MCF 10A (cell line): ENCODE results near the gene MACIR. TPM values are rescaled to one million over a fixed set of nuclear protein-coding genes. Genes with fewer than 3 reads are reported as not detected.

Source experiments
- BruUV-seq: library from RNA; stranded (reverse); fragments of 400-500 nt; replicated peaks from 2 replicates; lab custom pipeline; 2021; lab: Mats Ljungman, UMichigan
- CTCF ChIA-PET: fragments of 300-600 bp; sonication (Branson Sonifier 250); formaldehyde crosslinking; extraction: SDS; loops from one replicate; lab custom pipeline; 2021; ENCODE audit warnings: antibody characterized with exemption, inconsistent platforms; lab: Yijun Ruan, JAX
- POLR2A ChIA-PET: fragments of 300-600, 350-650 bp; sonication (Branson Sonifier 250); formaldehyde crosslinking; extraction: SDS; loops from one replicate; lab custom pipeline; 2020; ENCODE audit warnings: antibody characterized with exemption, inconsistent platforms; lab: Yijun Ruan, JAX
- DNase-seq: peaks from one replicate; pipeline ENCODE4 v3.0.0-alpha.2; 2018; ENCODE audit not compliant: unreplicated experiment
- H3K27ac Mint-ChIP-seq: one replicate; pipeline ENCODE4 v1.8.0; 2022; ENCODE audit warnings: mild to moderate bottlenecking, low read depth, mixed read lengths; ENCODE audit not compliant: unreplicated experiment
- H3K27me3 Mint-ChIP-seq: one replicate; pipeline ENCODE4 v1.8.0; 2022; ENCODE audit warnings: mixed read lengths; ENCODE audit not compliant: insufficient read depth, unreplicated experiment
- H3K36me3 Mint-ChIP-seq: one replicate; pipeline ENCODE4 v1.8.0; 2022; ENCODE audit warnings: mild to moderate bottlenecking, moderate library complexity, mixed read lengths; ENCODE audit not compliant: insufficient read depth, unreplicated experiment
- H3K4me1 Mint-ChIP-seq: one replicate; pipeline ENCODE4 v1.8.0; 2022; ENCODE audit warnings: mixed read lengths; ENCODE audit not compliant: insufficient read depth, unreplicated experiment
- H3K4me3 Mint-ChIP-seq: one replicate; pipeline ENCODE4 v1.8.0; 2022; ENCODE audit warnings: mild to moderate bottlenecking, moderate library complexity, mixed read lengths; ENCODE audit not compliant: unreplicated experiment
- H3K9me3 Mint-ChIP-seq: one replicate; pipeline ENCODE4 v1.8.0; 2022; ENCODE audit warnings: mixed read lengths; ENCODE audit not compliant: unreplicated experiment
- CTCF ChIP-seq: fragments of 200-600 bp; IDR thresholded peaks from one replicate; pipeline ENCODE4 v1.8.0; 2022; ENCODE audit warnings: antibody characterized with exemption, mild to moderate bottlenecking; ENCODE audit not compliant: unreplicated experiment
- intact Hi-C: fragments of 100-400 bp; cut with micrococcal nuclease; formaldehyde crosslinking; loops from 2 replicates; pipeline ENCODE4 v1.14.1; 2022
- total RNA-seq: library from RNA; stranded (reverse); gene quantifications from 2 replicates; pipeline ENCODE4 v1.2.3, GENCODE V29; 2022

MACIR gene
- total RNA-seq, 1 experiment from 2014 or later: 8.9 TPM

- H3K9me3 Mint-ChIP-seq: no peaks in the 10 kb centered on the region
Observed at GRCh38 chr5:103327893-103328292, 69.3 kb downstream of the MACIR start.

More at GRCh38 chr5:103327893-103328292, 69.3 kb downstream of the MACIR start:
- intact Hi-C loops: no loop called here
- ChIA-PET CTCF (interaction anchor here (0.5 to 0.7 kb wide), 2 partner anchors 48 to 95 kb away, joined by 3 read pairs; no protein-coding TSS in a partner anchor), POLR2A (no interaction called here)
- no peak overlapping the region for H3K4me3 Mint-ChIP-seq
- H3K27me3 Mint-ChIP-seq: peaks cover 55% of the 10 kb centered on the region
- TF ChIP-seq CTCF: no peak
- no peaks in the 10 kb centered on the region for H3K4me1 Mint-ChIP-seq
- no peak for DNase-seq
- no peaks in the 10 kb centered on the region for H3K36me3 Mint-ChIP-seq
- no TSS peak for BruUV-seq
- no peak overlapping the region for H3K27ac Mint-ChIP-seq

Other genes starting within 250 kb of the MACIR start
- 12.1 and 16.2 TPM in 2 replicates for gene GIN1, start 138.6 kb upstream of the MACIR start, total RNA-seq
- gene PPIP5K2, start 138.5 kb upstream of the MACIR start, total RNA-seq: 29.7 and 35.5 TPM in 2 replicates